KOPT-K1 (cell line): ENCODE results near the gene ST3GAL4.

Source experiments
- H3K27ac ChIP-seq: fragments of 200-600 bp; sonication (generic); 2 replicates; pipeline ENCODE4 v1.5.1; 2016; ENCODE audit warnings: antibody characterized with exemption, mild to moderate bottlenecking, low read depth, low read length; ENCODE audit not compliant: poor library complexity, severe bottlenecking
- H3K36me3 ChIP-seq: fragments of 200-600 bp; sonication (generic); 2 replicates; pipeline ENCODE4 v1.5.1; 2017; ENCODE audit warnings: antibody characterized with exemption, mild to moderate bottlenecking, low read length, moderate library complexity; ENCODE audit not compliant: insufficient read depth
- H3K9me3 ChIP-seq: fragments of 200-600 bp; sonication (generic); 2 replicates; pipeline ENCODE4 v1.5.1; 2017; ENCODE audit warnings: antibody characterized with exemption, low read length, mild to moderate bottlenecking; ENCODE audit not compliant: insufficient read depth, poor library complexity, severe bottlenecking

The ST3GAL4 gene

DNA sequence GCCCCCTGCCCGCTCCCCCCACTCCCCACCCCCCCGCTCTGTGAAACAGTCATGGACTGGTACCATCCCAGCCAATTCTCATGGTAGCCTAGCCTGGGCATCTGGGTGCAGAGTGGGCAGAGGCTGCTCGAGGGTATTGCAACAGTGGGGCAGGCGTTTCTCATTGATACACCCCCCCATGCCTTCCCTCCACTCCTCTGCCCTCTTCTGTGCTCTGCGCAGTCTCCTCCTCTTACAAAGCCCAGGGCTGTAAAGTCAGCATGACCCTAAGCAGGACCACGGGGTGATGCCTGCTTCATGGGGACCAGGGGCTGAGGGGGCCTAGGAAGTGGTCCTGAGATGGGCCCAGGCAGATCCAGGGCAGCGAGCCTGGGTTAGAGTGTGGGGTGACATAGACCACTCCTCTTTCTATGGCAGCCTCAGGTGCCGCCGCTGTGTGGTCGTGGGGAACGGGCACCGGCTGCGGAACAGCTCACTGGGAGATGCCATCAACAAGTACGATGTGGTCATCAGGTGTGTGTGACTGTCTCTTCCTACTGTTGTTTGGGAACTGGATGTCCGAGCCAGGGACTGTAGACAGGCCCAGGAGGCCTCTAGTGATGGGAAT lies 52.3 kb downstream of the ST3GAL4 start:
- Histone ChIP-seq H3K9me3 (no peaks in the 10 kb centered on the region), H3K36me3 (peaks cover 61% of the 10 kb centered on the region; the same call in 1 of the 2 replicates)

DNA sequence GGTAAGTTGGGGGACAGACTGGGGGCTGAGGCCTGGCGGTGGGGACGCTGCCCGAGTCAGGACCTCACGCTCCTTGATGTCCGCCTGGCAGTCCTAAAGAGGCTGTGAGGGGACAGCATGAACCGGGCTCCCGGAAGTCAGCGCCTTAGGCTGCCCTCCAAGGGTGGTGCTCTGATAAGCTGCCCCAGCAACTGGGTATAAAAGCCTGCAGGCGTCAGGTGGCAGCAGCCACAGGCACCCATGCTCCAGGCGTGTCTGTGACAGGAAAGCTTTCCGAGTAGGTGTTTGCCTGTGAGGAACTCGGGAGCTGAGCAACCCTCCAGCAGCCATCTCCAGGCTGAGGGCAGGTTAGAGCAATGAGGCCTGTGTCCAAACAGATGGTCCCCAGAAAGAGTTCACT lies 53.0 kb downstream of the ST3GAL4 start:
- no peak overlapping the region for H3K27ac ChIP-seq
- H3K9me3 ChIP-seq = no peaks in the 10 kb centered on the region
- H3K36me3 ChIP-seq = peaks cover 66% of the 10 kb centered on the region; the same call in 1 of the 2 replicates

More for the DNA sequence above, 52.3 kb downstream of the ST3GAL4 start:
- no peak overlapping the region for H3K27ac ChIP-seq

DNA sequence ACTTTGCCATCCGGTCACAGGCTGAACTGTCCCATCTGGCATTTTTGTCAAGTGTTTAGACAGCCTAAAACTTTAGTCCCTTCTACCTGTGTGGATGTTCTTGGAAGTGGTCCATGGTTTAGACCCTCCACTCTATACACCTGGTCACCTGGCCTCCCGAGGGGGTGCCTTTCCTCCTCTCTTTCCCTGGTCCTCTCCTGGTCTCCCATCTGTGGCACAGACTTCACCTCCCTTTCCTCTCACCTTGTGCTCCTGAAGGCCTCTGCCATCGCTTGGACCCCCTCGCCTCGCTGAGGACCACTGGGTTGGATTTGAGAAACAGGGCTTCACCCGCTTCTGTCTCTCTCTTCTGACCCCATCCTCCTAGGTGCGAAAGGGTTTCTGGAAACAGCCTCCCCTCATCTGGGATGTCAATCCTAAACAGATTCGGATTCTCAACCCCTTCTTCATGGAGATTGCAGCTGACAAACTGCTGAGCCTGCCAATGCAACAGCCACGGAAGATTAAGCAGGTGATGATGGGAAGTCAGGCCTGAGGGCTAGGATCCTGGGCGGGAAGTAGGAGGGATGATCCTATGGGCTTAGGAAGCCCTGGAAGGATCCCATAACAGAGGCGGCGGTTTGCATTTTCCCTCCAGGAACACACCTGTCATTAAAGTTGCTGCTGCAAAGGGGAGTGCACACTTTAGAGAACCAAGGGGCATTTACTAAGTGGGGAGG lies 53.6 kb downstream of the ST3GAL4 start:
- H3K36me3 ChIP-seq = peaks cover 72% of the 10 kb centered on the region; the same call in 1 of the 2 replicates
- H3K9me3 ChIP-seq = no peaks in the 10 kb centered on the region
- H3K27ac ChIP-seq = no peak overlapping the region

DNA sequence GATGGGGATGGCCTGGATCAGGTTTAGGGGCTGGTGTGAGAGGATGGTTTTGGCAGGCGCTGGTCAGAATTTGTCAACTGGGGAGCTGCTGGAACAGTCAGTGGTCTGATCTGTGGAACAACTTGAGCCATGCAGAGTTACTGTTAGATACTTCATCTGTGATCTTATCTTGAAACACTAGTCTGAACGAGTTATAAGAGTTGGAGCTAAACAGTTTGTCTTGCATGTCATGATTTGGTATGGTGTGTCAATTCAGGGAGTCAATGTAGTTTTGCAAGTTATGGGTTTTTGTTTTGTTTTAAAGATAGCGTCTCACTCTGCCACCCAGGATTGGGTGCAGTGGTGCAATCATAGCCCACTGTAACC lies 54.1 kb downstream of the ST3GAL4 start:
- peaks cover 77% of the 10 kb centered on the region; the same call in 1 of the 2 replicates for H3K36me3 ChIP-seq
- no peaks in the 10 kb centered on the region for H3K9me3 ChIP-seq
- H3K27ac ChIP-seq = no peak overlapping the region

DNA sequence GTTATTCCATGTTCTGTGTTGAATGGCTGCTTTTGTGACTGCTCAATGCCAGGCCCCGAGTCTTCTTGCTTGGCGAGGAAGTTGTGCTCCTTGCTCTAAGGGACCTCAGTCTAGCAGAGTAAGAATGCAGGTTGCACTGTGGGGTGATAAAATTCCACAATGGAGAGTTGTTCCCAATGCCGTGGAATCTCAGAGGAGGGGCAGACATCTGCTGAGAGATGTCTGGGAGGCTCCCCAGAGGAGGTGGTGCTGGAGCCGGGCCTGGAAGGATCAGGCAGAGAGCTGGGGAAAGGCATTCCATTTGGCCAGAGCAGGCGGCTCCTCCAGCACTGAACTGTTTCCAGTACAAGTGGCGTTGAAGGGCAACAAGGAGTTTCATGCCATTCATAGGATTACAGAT lies 55.2 kb downstream of the ST3GAL4 start:
- H3K36me3 ChIP-seq = peaks cover 84% of the 10 kb centered on the region; the same call in 1 of the 2 replicates

DNA sequence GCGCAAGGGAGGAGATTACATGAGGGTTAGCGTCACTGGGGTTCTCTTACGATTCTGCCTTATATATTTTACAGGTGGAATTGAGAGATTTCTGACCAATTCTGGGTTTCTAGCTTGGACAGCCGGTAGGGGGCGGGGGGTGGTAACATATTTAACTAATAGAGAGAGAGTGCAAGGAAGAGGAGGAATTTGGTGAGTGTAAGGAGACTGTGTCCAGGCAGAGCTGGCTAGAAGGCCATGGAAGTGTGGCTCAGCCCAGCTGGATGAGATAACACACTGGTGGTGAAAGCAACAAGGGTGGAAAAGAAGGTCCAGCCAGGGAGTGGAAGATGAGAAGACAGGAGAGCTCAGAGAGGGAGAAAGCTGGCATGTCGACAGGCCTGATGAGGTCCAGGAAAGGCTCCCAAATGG lies 56.5 kb downstream of the ST3GAL4 start:
- H3K27ac ChIP-seq = no peak overlapping the region
- H3K36me3 ChIP-seq = peaks cover 78% of the 10 kb centered on the region; the same call in 1 of the 2 replicates
- no peaks in the 10 kb centered on the region for H3K9me3 ChIP-seq

More for the DNA sequence above, 55.2 kb downstream of the ST3GAL4 start:
- Histone ChIP-seq H3K9me3 (no peaks in the 10 kb centered on the region), H3K27ac (no peak overlapping the region)

DNA sequence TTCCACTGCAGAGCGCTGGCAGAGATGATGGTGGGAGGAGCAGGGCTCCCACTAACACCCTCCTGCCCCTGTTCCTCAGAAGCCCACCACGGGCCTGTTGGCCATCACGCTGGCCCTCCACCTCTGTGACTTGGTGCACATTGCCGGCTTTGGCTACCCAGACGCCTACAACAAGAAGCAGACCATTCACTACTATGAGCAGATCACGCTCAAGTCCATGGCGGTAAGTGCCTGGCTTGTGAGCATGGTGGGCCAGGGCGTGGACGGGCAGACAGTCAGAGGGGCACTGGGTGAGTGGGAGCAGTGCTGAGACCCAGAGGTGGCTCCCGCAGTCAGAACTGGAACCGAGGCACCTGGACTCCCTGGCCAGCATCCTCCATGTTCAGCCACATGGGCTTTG lies 57.9 kb downstream of the ST3GAL4 start:
- no peak overlapping the region for H3K27ac ChIP-seq
- peaks cover 64% of the 10 kb centered on the region; the same call in 1 of the 2 replicates for H3K36me3 ChIP-seq
- H3K9me3 ChIP-seq = no peaks in the 10 kb centered on the region

DNA sequence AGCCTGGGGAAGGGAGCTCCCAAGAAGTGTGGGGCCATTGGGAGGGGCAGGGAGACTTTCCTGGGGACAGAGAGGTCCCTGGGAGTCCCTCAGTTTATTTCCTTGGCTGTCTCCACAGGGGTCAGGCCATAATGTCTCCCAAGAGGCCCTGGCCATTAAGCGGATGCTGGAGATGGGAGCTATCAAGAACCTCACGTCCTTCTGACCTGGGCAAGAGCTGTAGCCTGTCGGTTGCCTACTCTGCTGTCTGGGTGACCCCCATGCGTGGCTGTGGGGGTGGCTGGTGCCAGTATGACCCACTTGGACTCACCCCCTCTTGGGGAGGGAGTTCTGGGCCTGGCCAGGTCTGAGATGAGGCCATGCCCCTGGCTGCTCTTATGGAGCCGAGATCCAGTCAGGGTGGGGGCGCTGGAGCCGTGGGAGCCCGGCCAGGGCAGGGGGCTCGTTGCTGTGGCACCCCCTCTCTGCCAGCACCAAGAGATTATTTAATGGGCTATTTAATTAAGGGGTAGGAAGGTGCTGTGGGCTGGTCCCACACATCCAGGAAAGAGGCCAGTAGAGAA lies 58.4 kb downstream of the ST3GAL4 start:
- Histone ChIP-seq H3K9me3 (no peaks in the 10 kb centered on the region), H3K36me3 (peaks cover 59% of the 10 kb centered on the region; the same call in 1 of the 2 replicates), H3K27ac (no peak overlapping the region)

DNA sequence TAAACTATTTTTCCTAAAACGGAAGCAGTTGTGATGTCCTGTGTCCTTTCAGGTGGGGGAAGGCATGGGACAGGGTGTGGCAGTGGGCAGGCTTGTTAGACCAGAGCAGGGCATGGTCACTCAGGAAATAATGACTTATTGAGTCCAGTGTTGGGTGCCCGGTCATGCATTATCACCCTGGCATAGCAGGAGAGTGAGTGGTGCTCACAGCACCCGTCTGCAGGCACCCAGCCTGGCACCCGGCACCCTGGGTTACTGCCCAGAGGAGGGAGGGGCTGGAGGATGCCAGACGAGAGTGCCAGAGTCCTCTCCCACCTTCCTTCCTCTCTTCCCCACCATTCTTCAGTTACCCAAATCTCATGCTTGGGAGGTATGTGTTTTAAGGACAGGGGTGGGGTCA lies 59.1 kb downstream of the ST3GAL4 start:
- Histone ChIP-seq H3K9me3 (no peaks in the 10 kb centered on the region), H3K27ac (no peak overlapping the region), H3K36me3 (peaks cover 53% of the 10 kb centered on the region; the same call in 1 of the 2 replicates)

DNA sequence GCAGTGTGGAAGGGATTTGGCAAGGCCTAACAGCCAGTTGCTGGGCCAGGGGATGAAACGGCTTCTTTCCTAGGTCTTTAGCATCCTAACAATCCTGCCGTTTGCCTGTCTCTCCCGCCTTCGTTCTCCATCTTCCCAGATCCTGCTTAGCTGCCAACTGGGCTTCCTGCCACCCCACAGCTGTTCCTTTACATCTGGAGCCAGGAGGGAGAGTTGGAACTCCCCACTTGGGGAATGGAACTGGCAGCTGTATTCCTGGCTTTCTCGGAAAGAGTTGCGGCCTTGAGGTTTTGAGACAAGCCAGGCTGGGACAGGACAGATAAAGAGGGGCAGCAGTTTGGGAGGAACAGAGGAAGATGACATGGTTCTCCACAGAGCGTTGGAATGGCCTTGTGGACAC lies 59.6 kb downstream of the ST3GAL4 start:
- Histone ChIP-seq H3K27ac (no peak overlapping the region), H3K9me3 (no peaks in the 10 kb centered on the region), H3K36me3 (peaks cover 48% of the 10 kb centered on the region; the same call in 1 of the 2 replicates)

DNA sequence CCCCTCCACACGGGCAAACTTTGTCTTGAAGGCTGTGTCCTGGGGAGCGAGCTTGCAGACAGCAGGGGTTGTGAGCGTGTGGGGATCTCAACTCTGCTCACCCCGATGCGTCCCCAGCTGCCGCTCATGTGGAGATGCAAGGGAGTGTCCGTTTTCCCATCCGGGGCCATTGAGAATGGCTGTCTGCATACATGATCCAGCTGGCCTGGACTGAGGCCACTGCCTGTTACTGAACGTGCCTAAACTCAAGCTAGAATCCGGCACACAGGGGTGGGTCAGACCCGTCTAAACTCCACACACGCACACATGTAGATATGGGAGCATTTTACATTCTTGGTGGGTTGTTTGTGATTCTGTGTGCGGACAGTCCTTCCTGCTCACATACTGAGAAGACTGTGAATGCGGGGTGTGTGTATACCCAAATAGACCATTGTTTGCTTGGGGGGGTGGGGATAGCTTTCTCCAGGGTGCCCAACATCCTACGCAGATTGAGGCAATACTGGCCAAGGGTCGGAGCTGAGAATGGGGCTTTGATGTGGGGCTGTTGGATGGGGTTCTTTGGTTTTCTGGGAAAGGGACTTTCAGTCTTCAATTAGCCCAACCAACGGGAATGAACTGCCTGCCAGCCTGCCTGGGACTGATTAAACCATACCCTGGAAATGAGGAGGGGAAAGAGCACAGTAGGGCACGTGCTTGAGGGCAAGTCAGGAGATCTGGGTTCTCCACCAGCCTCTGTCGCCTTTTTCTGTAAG lies 60.4 kb downstream of the ST3GAL4 start:
- H3K27ac ChIP-seq = no peak overlapping the region
- H3K9me3 ChIP-seq = no peaks in the 10 kb centered on the region

DNA sequence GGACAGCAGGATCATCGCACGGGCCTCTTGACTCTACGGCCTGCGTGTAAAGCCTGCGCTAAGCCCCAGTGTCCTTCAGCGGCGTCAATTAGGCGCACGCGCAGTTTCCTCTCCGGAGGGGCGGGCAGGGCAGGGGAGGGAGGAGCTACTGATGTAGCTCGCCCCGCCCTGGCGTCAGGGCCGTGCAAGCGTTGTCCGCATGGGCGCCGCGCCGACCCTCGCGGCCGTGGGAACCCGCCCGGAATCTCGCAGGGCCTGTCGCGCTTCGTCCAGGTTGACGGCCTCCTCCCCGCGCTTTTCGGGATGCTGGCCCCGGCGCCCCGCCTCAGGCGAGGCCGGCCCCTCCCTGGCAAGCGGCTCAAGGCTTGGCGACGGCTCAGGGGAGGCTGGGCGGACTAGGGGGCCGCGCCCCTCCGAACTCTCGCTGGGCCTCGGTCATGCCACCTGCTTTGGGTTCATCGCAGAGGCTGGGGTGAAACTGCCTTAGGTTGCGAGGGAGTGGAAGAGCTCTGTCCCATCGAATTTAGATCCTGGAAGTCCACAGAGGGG lies 61.1 kb downstream of the ST3GAL4 start:
- Histone ChIP-seq H3K36me3 (peaks cover 35% of the 10 kb centered on the region; the same call in 1 of the 2 replicates), H3K9me3 (no peaks in the 10 kb centered on the region), H3K27ac (no peak overlapping the region)

More for the DNA sequence above, 60.4 kb downstream of the ST3GAL4 start:
- H3K36me3 ChIP-seq = peaks cover 42% of the 10 kb centered on the region; the same call in 1 of the 2 replicates

DNA sequence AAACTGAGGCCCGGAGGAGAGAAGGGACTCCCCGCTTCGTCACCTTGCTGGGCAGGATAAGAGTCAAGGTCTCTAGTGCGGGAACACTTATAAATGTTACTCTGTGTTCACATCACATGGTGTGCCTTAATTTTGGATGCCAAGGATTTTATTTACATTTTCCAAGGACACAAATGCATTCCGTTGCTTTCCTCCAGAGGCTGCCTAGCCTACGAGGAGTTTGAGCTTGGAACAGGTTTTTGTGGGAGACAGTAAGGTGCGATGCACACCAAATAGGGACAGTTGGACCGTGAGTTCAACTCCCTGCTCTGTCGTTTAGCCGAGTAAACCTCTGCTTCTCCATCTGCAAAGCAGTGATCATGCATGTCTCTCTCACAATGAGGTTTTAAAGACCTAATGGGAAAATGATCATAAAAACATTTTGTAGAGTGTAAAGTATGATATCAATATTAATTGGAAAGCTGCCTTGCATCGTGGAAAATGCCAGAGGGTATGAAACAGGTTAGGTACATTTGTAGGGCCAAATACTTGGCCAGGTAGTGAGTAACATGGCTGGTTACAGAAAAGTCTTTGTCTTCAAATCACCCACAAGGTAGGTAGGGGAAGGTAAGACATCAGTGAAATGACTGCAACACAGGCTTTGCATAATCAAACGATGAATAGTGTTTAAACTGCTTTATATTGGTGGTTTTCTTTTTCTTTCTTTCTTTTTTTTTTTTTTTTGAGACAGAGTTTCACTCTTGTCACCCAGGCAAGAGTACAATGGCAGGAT lies 61.8 kb downstream of the ST3GAL4 start:
- peaks cover 28% of the 10 kb centered on the region; the same call in 1 of the 2 replicates for H3K36me3 ChIP-seq
- H3K9me3 ChIP-seq = no peaks in the 10 kb centered on the region
- no peak overlapping the region for H3K27ac ChIP-seq

DNA sequence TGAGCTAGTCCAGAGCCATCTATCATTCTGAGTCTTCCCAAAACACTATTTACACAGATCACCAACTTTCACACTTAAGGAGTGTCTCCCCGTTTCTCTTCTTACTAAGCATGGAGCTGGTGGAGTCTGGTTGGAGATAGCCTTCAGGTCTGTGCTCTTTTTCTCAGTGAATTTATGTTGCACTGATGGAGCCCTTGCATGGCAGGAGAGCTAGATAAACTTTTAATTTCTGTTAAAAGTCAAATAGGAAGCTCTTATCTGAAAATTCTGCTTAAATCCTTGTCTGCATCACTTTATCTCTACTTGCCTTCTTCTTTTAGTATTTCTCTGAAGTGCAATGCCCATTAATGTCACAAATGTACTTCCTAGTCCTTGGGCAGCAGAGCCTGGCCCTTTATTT lies 63.4 kb downstream of the ST3GAL4 start:
- peaks cover 14% of the 10 kb centered on the region; the same call in 1 of the 2 replicates for H3K36me3 ChIP-seq
- no peaks in the 10 kb centered on the region for H3K9me3 ChIP-seq
- H3K27ac ChIP-seq = no peak overlapping the region
